HG03064 (cell line): ENCODE measurements around the gene GDF11.

Source experiments
- ATAC-seq: cut with Tn5 transposase; IDR thresholded peaks from one replicate; pipeline ENCODE4 v1.9.1; 2021; ENCODE audit warnings: low read depth; ENCODE audit not compliant: unreplicated experiment

GDF11 gene

DNA sequence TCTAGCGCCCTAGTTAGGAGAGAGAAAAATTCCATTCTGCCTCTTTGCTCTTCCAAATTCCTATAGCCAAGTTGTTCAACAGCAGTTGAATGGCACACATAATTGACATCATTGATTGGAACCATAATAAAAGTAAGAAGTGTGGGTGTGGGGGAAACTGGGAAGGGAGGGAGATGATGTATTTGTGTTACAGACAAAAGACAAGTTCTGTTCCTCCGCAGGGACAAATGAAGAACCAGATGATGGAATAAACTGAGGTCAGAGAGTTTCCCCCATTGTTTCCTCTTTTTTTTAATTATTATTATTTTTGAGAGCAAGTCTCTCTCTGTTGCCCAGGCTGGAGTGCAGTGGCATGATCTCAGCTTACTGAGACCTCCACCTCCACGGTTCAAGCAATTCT lies 34.9 kb downstream of the GDF11 start:
- ATAC-seq = no peak

DNA sequence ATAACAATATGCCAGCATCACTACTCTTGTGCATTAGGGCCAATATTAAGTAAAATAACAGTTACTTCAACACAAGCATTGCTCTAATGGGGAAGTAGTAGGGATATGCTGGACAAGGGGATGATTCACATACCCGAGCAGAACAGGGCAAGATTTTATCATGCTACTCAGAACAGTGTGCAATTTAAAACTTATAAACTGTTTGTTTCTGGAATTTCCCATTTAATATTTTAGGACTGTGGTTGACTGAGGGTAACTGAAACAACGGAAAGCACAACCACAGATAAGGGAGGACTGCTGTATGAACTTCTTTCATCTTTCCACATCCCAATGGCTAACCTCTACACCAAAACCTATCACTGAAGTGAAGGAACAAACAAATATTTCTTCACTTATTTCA lies 37.8 kb downstream of the GDF11 start:
- no peak for ATAC-seq

DNA sequence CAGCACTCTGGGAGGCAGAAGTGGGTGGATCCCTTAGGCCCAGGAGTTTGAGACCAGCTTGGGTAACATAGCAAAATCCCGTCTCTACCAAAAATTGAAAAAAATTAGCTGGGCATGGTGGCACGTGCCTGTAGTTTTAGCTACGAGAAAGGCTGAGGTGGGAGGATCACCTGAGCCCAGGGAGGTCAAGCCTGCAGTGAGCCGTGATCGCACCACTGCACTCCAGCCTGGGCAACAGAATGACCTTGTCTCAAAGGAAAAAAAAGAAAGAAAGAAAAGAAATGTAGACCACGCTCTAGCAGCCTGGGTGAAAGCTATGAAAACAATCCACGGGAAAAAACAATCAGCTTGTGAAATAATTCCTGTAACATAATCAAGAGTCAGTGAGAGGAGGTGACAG lies 45.6 kb downstream of the GDF11 start:
- ATAC-seq = no peak

DNA sequence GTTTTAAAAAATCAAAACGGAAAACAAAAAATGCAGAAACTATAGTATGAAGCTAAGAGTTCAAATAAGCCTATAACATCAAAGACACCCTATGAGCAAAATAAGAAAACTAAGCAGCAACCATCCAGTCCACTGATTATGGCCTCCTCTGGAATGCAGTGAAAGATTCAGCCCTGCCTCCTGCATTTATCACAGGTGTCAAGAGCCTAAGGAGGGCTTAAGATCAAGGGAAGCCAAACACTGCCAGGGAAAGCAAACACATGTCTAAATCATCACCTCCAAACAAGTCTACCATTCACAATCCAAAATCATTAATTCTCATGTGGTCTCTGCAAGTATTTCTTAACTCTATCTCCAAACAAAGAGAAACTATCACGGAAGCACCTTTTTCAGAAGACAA lies 46.2 kb downstream of the GDF11 start:
- no peak for ATAC-seq

DNA sequence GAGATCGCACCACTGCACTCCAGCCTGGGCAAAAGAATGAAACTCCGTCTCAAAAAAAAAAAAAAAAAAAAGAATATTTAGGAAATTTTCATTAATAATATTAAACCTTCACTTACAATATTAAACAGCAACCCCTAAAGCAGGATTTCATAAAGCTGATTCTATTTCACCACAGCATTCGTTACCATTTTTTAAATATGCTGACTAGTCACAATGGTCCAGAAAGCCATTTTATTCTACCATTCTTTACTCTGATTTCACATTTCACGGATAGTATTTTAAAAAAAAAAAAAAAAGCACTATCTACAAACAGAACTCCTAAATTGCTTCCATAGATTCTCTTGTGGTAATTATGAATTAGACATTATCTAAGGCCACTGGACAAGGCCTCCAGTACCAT lies 47.0 kb downstream of the GDF11 start:
- no peak for ATAC-seq

DNA sequence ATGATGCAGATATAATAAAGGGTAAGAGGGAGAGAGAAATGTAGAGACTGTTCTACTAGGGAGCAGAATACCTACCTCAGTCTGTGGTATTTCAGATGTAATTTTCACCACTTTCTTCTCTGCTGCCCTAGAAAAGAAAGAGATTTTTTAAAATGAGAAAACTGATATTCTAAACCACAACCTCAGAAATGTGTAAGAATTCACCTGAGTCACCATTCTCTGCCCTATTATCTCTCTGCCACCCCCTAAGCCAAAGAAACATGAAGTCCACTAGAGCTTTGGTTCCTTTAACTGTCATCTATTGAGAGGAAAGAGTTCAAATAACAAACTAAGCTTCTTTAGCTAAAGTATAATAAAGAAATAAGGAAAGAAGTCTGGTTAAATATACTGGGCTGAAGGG lies 53.0 kb downstream of the GDF11 start:
- ATAC-seq = no peak

DNA sequence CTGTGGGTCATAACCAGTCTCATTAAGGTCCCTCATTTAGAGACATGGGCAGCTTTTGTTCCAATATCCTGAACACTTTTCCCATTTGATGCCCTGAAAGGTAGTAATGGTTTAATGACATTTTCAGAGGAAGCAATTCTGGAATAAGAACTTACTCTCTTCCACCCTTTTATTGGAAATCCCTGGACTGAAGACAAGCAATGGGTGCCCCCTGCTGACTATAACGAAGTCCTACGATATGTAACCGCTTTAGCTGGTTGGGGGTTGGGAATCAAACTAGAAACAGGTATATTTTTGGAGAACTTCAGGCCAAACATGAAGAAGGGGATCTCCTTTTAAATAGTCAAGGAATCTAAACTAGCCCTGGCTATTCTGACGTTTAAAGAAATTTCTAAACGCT lies 54.1 kb downstream of the GDF11 start:
- ATAC-seq = no peak

DNA sequence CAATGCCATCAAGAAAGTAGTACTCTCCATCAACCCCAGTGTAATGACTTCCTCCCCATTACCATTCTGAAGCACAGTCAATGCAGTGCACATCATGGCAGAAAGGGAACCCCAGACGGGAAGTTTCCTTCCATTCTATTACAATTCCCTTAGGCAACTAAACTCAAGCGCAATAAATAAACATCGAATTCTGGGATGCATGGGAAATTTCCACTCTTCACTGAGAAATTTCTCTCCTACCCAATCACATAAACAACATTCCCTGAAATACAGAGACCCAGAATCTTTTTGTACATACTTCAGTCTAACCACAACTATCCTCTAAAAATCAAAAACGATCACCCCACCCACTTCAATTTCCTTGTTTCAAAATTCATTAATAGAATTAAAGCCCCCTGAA lies 54.6 kb downstream of the GDF11 start:
- ATAC-seq = no peak
